ENCODE data around the gene ZNF407.

- no peak for TF ChIP-seq CTCF (conservative IDR thresholded peaks at IDR 0.05; ENCODE audit: low read depth, low read length)
- TF ChIP-seq EZH2 (IDR thresholded peaks at IDR 0.05; ENCODE audit: borderline replicate concordance, low read depth, low read length, poor library complexity, severe bottlenecking): no peak
Observed at GRCh38 chr18:74901362-74902146, 303.9 kb downstream of the ZNF407 start.

All from A673 (cell line).